HS-27A (cell line): ENCODE measurements around the gene NRL.

Experiments used
- DNase-seq: peaks from one replicate; pipeline ENCODE4 v3.0.0-alpha.2; 2012; ENCODE audit warnings: low read depth, missing footprints

NRL gene

DNA sequence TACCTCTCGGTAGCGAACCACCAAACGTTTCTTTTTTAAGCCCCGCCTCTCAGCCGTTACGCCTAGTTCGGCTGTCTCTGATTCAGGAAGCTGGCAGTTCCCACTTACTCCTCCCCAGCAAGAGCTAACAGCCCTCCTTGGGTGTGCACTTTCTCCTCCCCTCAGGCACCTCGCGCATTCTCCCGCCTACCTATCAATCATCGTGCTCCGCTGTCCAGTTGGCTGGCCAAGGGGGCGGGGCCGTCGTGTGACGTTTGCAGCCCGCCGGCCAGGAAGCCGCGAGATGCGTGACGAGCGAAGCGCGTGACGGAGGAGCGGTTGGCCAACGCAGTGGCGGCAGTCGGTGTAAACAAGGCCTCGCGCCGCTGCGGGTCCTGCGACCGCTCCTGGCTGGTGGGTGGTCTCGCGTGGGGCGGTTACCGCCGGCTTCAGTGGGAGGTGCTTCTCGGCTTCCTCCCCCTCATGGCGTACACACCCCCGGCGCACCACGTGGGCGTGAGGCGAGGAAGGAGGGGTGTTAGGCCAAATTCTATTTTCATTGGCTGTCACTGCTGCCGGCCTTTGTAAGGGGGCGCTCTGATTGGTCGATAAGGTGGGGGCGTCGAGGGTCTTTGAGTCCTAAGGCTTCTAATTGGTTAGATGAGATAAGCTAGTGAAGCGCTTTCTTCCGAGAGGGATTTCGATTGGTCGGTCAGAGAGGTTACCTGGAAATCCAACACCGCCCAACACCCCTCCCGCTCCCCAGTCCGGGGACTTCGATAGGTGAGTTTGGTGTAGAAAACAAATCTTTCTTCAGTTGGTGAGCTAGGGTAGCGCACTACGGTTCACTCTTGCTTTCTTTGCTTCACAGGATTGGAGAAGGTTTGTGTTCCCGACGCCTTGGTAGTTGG lies at the start of gene NRL, which contains the start of gene DCAF11:
NRL (minus strand) TSS at position 418 of the 890 bp plus-strand sequence. CDS start 32,101 bp downstream, outside the sequence.
DCAF11 (plus strand) TSS at position 246 of the 890 bp plus-strand sequence. CDS start 818 bp downstream, outside the sequence.
- peak; percentile 99 for DNase-seq

DNA sequence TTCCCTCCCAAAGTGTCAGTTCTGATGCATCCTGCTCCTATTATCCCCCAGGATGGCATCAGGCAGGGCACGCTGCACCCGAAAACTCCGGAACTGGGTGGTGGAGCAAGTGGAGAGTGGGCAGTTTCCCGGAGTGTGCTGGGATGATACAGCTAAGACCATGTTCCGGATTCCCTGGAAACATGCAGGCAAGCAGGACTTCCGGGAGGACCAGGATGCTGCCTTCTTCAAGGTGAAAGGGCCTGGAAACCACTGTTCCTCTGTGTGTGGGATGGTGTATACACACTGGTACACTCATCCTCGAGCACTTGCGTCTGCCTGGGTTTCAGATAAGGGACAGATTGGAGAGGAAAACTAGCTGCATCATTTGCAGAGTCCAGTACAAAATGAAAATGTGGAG lies 47.3 kb upstream of the NRL start:
- no peak for DNase-seq

DNA sequence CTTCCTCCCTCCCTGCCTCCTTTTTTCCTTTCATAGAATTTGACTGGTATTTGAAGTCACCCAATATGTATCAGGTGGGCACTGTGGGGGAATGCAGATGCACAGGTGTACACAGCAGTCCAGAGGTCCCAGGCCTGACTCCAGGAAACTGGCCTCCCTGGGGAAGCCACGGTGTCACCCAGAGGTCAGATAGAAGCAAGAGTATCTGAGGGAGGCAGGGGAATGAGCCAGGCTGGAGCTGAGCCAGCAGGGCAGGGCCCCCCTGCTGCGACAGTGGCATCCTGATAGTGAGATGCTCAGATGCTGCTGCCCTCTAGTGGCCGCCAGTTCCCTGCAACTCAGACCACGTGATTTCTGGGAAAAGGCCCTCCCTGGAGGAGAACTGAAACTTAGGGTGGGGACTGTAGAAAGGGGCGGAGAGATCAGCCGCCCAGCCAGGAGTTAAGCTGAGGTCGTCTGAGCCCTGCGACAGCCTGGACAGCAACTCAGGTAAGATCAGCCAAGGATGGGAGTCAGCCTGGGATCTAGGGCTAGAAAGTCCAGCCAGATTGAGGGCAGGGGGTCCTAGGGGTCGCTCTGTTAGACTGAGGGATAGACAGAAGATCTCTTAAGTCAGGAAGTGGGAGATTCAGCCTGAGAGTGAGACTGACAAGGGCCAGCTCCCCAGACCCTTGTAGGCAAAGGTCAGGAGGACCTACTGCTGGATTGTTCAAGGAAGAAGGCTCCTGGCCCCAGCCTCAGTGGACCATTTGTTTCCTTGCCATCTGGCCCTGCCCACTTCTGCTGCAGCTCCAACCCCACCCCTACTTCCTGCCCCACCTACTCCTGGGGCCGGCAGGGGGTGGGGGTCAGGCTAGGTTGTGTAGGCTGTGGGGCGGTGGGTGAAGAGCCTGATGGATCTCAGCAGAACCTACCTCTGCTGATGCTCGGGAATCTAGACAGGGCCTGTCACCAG lies 46.4 kb upstream of the NRL start, which contains the start of gene IRF9:
IRF9 (plus strand) TSS at position 416 of the 955 bp plus-strand sequence. CDS start 880 bp downstream, outside the sequence.
- DNase-seq = peak; percentile 93

DNA sequence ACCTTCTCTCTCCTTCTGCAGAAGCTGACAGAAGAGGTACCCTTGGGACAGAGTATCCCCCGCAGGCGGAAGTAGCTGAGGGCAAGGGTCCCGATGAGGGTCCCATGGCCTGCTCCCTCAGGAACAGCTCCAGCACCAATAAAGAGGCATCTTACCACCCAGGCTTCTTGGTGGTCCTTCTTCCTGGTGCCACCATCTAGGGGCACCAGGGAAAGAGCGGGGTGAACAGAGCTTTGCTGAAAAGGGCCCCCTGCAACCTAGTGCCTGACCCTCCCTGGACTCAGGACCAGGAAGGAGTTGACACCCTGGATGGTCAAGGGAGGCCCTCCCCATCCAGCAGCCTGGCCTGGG lies 45.7 kb upstream of the NRL start:
- no peak for DNase-seq

DNA sequence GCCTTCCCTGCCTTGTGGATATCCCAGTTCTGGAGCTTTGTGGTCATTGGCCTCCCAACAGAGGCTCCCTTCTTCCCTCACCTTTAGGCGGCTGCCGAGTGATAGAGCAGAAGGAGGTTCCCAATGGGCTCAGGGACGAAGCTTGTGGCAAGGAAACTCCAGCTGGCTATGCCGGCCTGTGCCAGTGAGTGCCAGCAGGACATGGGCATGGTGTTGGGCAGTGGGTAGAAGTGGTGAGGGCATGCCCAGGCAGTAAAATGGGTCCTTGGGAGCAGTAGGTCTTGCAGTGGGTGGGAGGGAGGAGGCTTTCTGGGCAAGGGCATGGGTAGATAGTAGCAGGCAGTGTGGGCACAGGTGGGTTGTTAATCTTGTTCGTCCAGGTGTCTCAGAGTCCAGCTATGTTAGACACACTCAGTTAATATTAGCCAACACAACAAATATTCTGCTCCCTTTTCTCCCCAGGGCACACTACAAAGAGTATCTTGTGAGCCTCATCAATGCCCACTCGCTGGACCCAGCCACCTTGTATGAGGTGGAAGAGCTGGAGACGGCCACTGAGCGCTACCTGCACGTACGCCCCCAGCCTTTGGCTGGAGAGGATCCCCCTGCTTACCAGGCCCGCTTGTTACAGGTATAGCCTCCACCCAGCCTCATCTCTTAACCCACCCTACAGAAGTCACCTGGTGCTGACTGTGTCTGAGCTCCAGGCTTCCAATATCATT lies 45.2 kb upstream of the NRL start:
- no peak for DNase-seq

DNA sequence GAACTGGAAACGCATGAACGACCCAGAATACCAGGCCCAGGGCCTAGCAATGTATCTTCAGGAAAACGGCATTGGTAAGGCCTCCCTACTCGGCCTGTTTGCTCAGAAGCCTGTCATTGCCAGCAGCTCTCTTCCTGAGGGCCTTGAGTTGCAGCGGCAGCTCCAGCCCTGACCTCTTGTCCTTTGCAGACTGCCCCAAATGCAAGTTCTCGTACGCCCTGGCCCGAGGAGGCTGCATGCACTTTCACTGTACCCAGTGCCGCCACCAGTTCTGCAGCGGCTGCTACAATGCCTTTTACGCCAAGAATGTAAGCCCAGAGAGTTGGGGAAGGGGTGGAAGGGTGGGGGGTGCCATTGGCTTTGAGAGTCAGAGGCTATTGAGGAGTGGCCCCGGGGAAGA lies 42.6 kb upstream of the NRL start:
- no peak for DNase-seq

DNA sequence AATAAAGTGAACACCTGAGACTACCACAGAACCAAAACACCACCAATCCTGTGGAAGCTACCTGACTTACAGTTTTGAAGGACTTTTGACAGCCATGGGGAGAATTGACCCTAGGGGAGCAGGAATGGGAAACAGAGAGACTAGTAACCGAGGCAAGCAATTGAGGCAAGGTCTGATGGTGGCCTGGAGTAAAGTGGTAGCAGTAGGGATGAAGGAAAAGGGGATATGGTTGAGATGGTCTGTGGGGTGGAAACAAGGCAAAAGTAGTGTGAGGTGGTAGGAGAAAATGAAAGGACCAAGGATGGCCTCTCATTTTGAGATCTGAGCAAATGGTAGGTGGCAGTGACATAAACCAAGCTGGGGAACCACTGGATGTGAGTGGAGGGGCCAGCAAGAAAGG lies 42.1 kb upstream of the NRL start:
- no peak for DNase-seq

DNA sequence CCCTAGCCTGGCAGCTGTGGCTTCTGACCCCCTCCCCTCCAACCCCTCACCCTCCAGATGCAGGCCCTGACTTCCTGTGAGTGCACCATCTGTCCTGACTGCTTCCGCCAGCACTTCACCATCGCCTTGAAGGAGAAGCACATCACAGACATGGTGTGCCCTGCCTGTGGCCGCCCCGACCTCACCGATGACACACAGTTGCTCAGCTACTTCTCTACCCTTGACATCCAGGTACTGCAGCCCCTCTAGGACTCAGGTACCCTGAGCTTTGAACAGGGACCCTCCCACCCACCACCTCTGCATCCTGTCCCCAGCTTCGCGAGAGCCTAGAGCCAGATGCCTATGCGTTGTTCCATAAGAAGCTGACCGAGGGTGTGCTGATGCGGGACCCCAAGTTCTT lies 40.4 kb upstream of the NRL start:
- DNase-seq = no peak

DNA sequence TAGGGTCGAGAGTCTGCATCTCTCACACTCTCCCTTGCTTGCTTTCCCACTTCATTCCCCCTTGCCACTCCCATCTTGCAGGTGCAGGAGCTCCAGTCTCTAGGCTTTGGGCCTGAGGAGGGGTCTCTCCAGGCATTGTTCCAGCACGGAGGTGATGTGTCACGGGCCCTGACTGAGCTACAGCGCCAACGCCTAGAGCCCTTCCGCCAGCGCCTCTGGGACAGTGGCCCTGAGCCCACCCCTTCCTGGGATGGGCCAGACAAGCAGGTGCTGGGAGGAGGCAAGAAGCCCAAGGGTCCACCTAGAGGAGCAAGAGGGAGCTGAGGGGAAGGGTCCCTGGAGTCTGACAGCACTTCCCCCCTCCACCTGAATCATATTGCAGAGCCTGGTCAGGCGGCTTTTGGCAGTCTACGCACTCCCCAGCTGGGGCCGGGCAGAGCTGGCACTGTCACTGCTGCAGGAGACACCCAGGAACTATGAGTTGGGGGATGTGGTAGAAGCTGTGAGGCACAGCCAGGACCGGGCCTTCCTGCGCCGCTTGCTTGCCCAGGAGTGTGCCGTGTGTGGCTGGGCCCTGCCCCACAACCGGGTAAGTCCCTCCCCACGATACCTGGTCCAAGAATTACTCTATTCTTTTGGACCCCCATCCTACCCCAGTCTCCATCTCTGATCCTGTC lies 36.8 kb upstream of the NRL start:
- DNase-seq = no peak

DNA sequence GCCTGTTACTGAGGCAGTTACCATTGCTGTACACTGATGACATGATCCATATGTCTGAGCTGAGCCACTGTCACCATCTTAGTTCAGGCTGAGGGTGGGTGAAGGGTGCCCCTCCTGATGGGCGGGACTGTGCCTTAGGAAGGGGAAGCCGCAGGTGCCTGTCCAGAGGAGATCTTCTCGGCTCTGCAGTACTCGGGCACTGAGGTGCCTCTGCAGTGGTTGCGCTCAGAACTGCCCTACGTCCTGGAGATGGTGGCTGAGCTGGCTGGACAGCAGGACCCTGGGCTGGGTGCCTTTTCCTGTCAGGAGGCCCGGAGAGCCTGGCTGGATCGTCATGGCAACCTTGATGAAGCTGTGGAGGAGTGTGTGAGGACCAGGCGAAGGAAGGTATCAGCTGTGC lies 36.2 kb upstream of the NRL start:
- no peak for DNase-seq

DNA sequence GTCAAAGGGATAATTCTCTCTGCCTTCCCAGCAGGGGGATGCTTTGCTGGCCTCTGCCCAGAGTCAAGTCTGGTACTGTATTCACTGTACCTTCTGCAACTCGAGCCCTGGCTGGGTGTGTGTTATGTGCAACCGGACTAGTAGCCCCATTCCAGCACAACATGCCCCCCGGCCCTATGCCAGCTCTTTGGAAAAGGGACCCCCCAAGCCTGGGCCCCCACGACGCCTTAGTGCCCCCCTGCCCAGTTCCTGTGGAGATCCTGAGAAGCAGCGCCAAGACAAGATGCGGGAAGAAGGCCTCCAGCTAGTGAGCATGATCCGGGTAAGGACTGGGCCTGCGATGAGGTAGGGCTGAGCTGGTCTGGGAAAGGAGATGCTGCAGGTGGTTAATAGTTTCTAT lies 35.8 kb upstream of the NRL start:
- DNase-seq = no peak

DNA sequence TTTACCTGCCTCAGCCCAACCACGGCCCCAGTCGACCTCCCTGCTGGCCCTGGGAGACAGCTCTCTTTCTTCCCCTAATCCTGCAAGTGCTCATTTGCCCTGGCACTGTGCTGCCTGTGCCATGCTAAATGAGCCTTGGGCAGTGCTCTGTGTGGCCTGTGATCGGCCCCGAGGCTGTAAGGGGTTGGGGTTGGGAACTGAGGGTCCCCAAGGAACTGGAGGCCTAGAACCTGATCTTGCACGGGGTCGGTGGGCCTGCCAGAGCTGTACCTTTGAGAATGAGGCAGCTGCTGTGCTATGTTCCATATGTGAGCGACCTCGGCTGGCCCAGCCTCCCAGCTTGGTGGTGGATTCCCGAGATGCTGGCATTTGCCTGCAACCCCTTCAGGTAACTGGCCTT lies 35.3 kb upstream of the NRL start:
- no peak for DNase-seq

DNA sequence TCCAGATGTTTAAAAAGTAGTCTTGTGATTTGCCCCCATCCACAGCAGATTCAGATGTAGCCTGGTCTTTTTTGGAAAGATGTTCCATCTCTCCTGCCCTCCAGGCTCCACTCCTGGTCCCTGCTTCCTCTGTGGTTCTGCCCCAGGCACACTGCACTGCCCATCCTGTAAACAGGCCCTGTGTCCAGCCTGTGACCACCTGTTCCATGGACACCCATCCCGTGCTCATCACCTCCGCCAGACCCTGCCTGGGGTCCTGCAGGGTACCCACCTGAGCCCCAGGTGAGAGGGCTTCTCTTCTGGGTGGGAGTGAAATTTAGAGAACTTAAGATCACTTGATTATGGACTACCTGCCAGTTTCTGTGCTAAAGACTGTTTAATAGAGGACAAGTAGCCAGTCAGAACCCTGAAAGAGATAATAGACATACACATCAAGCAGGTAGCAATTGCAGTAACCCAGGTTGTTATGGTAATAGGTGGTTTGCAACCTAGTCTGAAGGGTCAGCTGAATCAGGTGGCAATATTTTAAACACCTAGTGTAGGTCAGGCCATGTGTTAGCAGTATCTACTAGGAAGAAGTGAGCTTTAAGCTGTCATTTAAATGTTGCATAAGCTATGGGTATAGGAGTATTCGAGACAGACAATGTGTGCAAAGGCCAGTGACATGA lies 34.7 kb upstream of the NRL start:
- DNase-seq = no peak

DNA sequence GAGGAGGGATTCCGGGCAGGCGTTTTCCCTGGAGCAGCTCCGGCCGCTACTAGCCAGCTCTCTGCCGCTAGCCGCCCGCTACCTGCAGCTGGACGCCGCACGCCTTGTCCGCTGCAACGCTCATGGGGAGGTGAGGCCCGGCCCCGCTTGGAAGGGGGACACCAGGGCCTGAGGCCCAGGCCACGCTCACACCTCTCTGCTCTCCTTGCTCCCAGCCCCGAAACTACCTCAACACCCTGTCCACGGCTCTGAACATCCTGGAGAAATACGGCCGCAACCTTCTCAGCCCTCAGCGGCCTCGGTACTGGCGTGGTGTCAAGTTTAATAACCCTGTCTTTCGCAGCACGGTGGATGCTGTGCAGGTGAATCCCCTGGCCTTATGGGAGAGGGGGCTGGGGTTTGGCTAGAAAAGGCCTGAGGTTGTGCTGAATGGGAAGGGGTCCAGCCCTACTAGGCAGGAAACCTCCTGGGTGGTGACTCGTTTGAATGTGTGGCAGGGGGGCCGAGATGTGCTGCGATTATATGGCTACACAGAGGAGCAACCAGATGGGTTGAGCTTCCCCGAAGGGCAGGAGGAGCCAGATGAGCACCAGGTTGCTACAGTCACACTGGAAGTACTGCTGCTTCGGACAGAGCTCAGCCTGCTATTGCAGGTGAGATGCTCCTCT lies 33.1 kb upstream of the NRL start:
- no peak for DNase-seq

DNA sequence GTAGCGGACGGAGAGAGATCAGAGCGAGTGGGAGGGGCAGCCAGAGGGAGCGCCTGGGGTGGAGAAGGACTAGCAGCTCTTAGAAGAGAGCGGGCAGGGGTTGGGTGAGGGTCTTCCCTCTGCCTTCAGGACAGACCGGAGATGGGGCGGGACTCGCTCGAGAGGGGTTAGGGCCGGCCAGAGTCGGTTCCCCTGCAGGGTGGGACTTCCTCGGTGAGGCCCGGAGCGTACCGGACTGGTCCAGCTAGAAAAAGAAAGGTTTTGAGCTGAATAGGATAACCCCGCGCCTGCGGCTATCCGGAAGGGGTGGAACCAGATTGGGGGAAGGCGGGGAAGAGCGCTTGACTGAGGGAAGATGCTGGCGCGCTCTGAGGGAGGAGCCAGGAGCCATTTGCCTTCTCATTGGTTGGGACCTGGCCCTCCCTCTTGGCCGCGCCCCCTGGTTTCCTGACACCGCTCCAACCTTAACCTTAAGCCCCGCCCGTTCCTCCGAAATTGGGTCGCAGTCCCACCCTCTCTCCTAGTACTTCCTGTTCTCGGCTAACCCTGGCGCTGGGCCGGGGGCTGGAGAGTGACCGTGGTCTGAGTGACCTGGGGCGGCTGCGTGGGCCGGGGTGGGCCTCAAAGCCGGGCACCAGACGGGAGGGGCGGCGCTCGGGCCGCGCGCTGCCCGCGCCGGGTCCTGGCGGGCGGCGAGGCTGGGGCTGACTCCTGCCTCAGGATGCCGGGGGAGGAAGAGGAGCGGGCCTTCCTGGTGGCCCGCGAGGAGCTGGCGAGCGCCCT lies 32.4 kb upstream of the NRL start, which contains the start of gene RNF31:
RNF31 (plus strand) TSS at position 521 of the 783 bp plus-strand sequence; CDS start at position 722, 201 bp downstream.
- peak; percentile 96 for DNase-seq

DNA sequence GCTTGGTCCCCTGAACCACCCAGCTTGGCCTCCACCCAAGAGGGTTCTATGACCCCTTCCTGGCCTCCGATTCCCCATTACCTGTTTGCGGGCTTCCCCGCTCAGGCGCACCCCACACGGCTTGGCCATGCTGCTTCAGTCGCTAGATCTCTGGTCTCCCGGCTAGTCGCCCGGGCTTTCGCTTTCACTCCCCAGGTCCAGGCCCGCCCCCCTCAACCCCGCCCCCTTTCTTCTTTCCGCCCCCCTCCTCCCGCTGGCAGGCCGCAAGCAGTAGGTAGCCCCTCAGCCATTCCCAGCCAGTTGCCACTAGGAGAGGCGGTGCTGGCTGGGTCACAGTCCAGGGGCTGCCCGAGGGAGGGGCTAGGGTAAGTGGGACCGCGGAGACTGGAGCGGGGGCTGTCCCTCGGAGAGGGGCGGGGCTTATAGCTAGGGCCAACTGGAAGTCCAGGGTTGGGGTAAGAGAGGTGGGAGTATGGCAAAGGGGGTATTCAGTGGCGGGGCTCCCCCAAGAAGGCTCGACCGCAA lies 31.8 kb upstream of the NRL start, which contains the start of gene PSME2:
PSME2 (minus strand) TSS at position 158 of the 525 bp plus-strand sequence; CDS start at position 129, 29 bp downstream.
- DNase-seq = peak; percentile 88

DNA sequence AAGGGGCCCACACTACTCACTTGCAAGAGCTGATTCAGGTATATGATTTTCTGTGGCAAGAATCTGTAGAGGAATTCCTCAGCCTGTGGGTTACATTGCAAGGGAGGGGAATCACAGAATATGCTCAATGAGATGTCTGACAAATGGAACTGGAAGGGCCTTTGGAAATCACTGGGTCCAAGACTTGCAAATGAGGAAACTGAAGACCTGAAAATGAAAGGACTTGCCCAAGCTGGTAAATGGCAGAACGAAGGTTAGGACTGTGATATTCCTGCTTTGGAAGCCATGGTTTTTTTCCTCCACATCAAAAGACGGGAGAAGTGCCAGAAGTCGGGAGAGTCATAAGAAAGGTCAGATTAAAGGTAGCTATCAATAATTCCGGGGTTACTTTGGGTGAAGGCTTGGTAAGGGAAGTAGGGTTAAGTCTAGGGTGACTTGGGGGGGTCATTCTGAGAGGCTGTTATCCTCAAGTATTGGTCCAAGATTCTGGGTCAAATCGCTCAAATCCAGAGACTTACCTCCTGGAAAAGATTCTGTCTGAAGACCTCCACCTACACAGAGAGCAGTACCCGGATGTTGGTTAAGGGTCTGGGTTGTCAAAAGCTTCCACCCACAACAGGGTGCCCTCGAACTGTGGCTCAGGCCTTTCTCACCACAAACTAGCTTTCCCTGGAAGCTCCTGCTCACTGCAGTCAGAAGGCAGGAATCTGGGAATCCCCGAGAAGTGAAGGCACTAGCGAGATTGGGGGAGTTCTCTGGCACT lies 31.1 kb upstream of the NRL start:
- peak; percentile 59 for DNase-seq

DNA sequence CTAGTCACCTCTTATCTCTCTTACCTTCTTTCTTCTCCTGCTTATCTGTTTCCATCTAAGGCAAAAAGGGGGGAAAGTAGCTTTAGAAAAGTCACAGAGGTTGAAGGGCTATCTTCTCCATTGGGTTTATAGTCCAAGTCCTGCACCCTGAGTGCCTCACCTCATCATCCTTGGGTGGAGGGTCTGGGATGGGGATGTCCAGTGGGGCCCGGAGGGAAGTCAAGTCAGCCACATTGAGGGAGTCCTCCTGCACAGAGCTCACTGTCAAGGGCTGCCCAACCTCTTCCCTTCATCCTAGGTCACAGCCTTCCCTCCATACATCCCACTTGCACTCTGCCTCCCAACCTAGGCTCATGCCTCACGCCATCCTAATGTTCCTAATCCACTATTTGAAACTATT lies 30.5 kb upstream of the NRL start:
- no peak for DNase-seq
